Measurements from ENCODE around the gene ZC3H7A. TPM values are rescaled to one million over a fixed set of nuclear protein-coding genes. Genes with fewer than 3 reads are reported as not detected.

ZC3H7A gene
- total RNA-seq, 1 experiment from 2014 or later, result 19.7 TPM

DNA sequence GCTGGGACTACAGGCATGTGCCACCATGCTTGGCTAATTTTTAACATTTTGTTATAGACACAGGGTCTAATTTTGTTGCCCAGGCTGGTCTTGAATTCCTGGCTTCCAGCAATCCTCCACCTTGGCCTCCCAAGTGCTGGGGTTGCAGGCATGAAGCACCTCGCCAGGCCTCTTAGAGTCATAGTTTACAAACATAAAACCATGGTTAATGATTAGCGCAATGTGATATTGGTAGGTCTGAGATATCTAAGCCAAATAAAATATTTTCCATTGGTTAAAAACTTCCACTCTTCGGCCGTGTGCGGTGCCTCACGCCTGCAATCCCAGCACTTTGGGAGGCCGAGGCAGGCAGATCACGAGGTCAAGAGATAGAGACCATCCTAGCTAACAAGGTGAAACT is 71.0 kb downstream of the ZC3H7A start:
- Histone ChIP-seq H3K27me3 (ENCODE audit: control insufficient read depth, insufficient read depth, low read length) (no peaks in the 10 kb centered on the region), H3K36me3 (replicated peaks; ENCODE audit: control insufficient read depth, insufficient read depth, low read length) (peaks cover 3% of the 10 kb centered on the region), H3K4me3 (ENCODE audit: insufficient read depth, low read depth, low read length) (no peak overlapping the region)
- no peak for DNase-seq

DNA sequence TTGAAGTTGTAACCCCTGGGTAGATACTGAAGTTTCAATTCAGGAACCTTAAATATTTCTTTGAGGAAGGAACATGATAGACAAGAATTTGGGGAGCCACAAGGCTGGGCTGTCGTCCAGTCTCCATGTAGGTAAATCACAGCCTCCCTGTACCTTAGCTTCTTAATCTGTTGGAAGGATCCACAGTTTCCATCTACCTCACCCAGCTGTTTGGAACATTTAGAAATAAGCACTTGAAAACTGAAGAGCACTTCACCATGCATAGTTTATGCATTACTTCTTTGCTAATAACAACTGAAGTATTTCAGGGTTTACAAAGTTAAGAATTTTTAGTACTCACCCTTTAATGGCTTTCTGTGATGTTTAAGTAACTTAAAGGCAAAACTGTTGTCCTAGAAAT is 71.6 kb downstream of the ZC3H7A start:
- no peak overlapping the region for H3K4me3 ChIP-seq (ENCODE audit: insufficient read depth, low read depth, low read length)
- H3K27me3 ChIP-seq (ENCODE audit: control insufficient read depth, insufficient read depth, low read length), result no peaks in the 10 kb centered on the region
- no peak for DNase-seq
- peaks cover 5% of the 10 kb centered on the region for H3K36me3 ChIP-seq (replicated peaks; ENCODE audit: control insufficient read depth, insufficient read depth, low read length)

DNA sequence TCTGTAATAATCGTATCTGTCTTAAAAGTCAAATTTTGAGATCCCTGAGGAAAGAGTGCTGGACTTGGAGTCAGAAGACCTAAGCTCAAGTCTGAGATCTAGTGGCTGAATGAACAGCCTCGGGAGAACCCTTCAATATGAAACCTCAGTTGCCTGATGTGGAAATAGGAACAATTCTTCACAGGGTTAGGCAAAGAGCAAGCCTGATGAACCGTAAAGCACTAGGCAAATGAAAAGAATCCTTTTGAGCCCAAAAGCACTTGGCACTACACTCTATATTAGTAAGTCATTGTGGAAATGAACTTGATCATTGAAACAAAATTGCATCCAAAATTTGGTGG is 74.6 kb downstream of the ZC3H7A start:
- no peak for DNase-seq
- Histone ChIP-seq H3K27me3 (ENCODE audit: control insufficient read depth, insufficient read depth, low read length) (no peaks in the 10 kb centered on the region), H3K36me3 (replicated peaks; ENCODE audit: control insufficient read depth, insufficient read depth, low read length) (peaks cover 6% of the 10 kb centered on the region), H3K4me3 (ENCODE audit: insufficient read depth, low read depth, low read length) (no peak overlapping the region)

- H3K4me3 ChIP-seq (ENCODE audit: insufficient read depth, low read depth, low read length), result no peak overlapping the region
- no peak for DNase-seq
- no peaks in the 10 kb centered on the region for H3K27me3 ChIP-seq (ENCODE audit: control insufficient read depth, insufficient read depth, low read length)
- H3K36me3 ChIP-seq (replicated peaks; ENCODE audit: control insufficient read depth, insufficient read depth, low read length), result peaks cover 6% of the 10 kb centered on the region
Observed at GRCh38 chr16:11721781-11722467, 75.1 kb downstream of the ZC3H7A start.

GRCh38 chr16:11719762-11720161 is 77.3 kb downstream of the ZC3H7A start:
- DNase-seq, result no peak
- Histone ChIP-seq H3K36me3 (replicated peaks; ENCODE audit: control insufficient read depth, insufficient read depth, low read length) (peaks cover 6% of the 10 kb centered on the region), H3K27me3 (ENCODE audit: control insufficient read depth, insufficient read depth, low read length) (no peaks in the 10 kb centered on the region), H3K4me3 (ENCODE audit: insufficient read depth, low read depth, low read length) (no peak overlapping the region)

DNA sequence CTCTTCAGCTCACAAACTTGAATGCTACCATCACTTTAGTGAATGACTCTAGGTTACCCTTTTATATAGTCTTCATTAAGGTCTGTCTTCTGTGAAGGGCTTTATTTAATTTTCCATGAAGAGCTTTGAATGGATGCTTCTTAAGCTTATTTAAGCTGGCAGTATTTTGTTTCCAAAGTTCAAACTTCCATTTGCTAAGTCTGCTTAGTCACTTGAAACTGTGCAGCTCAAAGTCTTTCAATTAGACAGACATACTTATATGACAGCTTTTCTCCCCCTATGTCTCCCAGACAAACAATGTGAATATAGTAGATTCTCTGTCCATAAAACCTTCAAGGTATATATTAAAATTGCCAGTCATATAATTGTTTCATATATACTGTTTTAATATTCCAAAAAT is 77.9 kb downstream of the ZC3H7A start:
- DNase-seq, result no peak
- Histone ChIP-seq H3K27me3 (ENCODE audit: control insufficient read depth, insufficient read depth, low read length) (no peaks in the 10 kb centered on the region), H3K36me3 (replicated peaks; ENCODE audit: control insufficient read depth, insufficient read depth, low read length) (peaks cover 6% of the 10 kb centered on the region)

GRCh38 chr16:11717811-11718210 is 79.2 kb downstream of the ZC3H7A start:
- Histone ChIP-seq H3K27me3 (ENCODE audit: control insufficient read depth, insufficient read depth, low read length) (no peaks in the 10 kb centered on the region), H3K4me3 (ENCODE audit: insufficient read depth, low read depth, low read length) (no peak overlapping the region), H3K36me3 (replicated peaks; ENCODE audit: control insufficient read depth, insufficient read depth, low read length) (peaks cover 6% of the 10 kb centered on the region)
- DNase-seq, result no peak

More for the DNA sequence above, 77.9 kb downstream of the ZC3H7A start:
- no peak overlapping the region for H3K4me3 ChIP-seq (ENCODE audit: insufficient read depth, low read depth, low read length)

- Histone ChIP-seq H3K27me3 (ENCODE audit: control insufficient read depth, insufficient read depth, low read length) (no peaks in the 10 kb centered on the region), H3K36me3 (replicated peaks; ENCODE audit: control insufficient read depth, insufficient read depth, low read length) (peaks cover 4% of the 10 kb centered on the region), H3K4me3 (ENCODE audit: insufficient read depth, low read depth, low read length) (no peak overlapping the region)
- no peak for DNase-seq
Observed at GRCh38 chr16:11716336-11716735, 80.7 kb downstream of the ZC3H7A start.

GRCh38 chr16:11715246-11715947 is 81.7 kb downstream of the ZC3H7A start:
- Histone ChIP-seq H3K27me3 (ENCODE audit: control insufficient read depth, insufficient read depth, low read length) (no peaks in the 10 kb centered on the region), H3K4me3 (ENCODE audit: insufficient read depth, low read depth, low read length) (no peak overlapping the region), H3K36me3 (replicated peaks; ENCODE audit: control insufficient read depth, insufficient read depth, low read length) (peaks cover 2% of the 10 kb centered on the region)
- no peak for DNase-seq

- no peaks in the 10 kb centered on the region for H3K36me3 ChIP-seq (replicated peaks; ENCODE audit: control insufficient read depth, insufficient read depth, low read length)
- H3K27me3 ChIP-seq (ENCODE audit: control insufficient read depth, insufficient read depth, low read length), result no peaks in the 10 kb centered on the region
- no peak overlapping the region for H3K4me3 ChIP-seq (ENCODE audit: insufficient read depth, low read depth, low read length)
Observed at GRCh38 chr16:11712122-11712521, 84.9 kb downstream of the ZC3H7A start.

GRCh38 chr16:11711662-11712061 is 85.4 kb downstream of the ZC3H7A start:
- DNase-seq, result no peak
- Histone ChIP-seq H3K27me3 (ENCODE audit: control insufficient read depth, insufficient read depth, low read length) (no peaks in the 10 kb centered on the region), H3K4me3 (ENCODE audit: insufficient read depth, low read depth, low read length) (no peak overlapping the region), H3K36me3 (replicated peaks; ENCODE audit: control insufficient read depth, insufficient read depth, low read length) (no peaks in the 10 kb centered on the region)

More at GRCh38 chr16:11712122-11712521, 84.9 kb downstream of the ZC3H7A start:
- DNase-seq, result no peak

DNA sequence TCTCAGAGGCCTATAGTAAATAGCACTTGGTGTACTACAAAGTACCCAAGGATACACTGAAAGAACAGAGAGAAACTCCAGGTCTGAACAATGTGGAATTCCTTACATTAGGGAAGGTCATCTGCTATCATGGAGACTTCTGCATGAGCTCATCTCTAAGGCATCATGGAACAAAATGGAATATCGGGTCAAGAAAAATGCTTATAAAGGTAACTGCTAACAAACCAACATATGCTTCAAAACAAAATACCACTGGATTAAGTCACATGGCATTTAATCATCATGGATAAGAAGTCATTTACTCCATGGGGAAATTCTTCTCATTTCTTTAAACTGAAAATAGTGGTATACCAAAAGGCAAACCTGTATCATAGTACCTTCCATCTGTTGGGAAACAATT is 88.6 kb downstream of the ZC3H7A start:
- no peaks in the 10 kb centered on the region for H3K36me3 ChIP-seq (replicated peaks; ENCODE audit: control insufficient read depth, insufficient read depth, low read length)
- no peak overlapping the region for H3K4me3 ChIP-seq (ENCODE audit: insufficient read depth, low read depth, low read length)
- no peak for DNase-seq
- H3K27me3 ChIP-seq (ENCODE audit: control insufficient read depth, insufficient read depth, low read length), result no peaks in the 10 kb centered on the region

DNA sequence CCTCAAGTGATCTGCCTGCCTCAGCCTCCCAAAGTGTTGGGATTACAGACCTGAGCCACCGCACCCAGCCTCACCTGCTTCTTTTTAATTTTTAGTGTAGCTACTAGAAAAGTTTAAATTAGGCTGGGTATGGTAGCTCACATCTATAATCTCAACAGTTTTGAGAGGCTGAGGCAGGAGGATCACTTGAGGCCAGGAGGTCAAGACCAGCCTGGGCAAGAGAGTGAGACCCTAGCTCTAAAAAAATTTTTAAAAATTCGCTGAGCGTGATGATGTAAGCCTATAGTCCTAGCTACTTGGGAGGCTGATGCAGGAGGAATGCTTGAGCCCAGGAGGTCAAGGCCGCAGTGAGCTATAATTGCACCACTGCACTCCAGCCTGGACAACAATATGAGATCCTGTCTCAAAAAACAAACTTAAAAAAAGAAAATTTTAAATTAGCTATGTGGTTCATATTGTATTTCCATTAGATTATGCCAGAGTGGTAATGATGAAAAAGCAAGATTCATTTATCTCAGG is 89.3 kb downstream of the ZC3H7A start:
- no peaks in the 10 kb centered on the region for H3K27me3 ChIP-seq (ENCODE audit: control insufficient read depth, insufficient read depth, low read length)
- H3K4me3 ChIP-seq (ENCODE audit: insufficient read depth, low read depth, low read length), result no peak overlapping the region
- DNase-seq, result no peak
- H3K36me3 ChIP-seq (replicated peaks; ENCODE audit: control insufficient read depth, insufficient read depth, low read length), result no peaks in the 10 kb centered on the region

- DNase-seq, result no peak
- Histone ChIP-seq H3K4me3 (ENCODE audit: insufficient read depth, low read depth, low read length) (no peak overlapping the region), H3K36me3 (replicated peaks; ENCODE audit: control insufficient read depth, insufficient read depth, low read length) (no peaks in the 10 kb centered on the region), H3K27me3 (ENCODE audit: control insufficient read depth, insufficient read depth, low read length) (no peaks in the 10 kb centered on the region)
Observed at GRCh38 chr16:11706180-11706742, 90.8 kb downstream of the ZC3H7A start.

Measured in H7 (cell line).